Neural cell (in vitro differentiated cells): ENCODE results near the gene SLC39A13. TPM values are rescaled to one million over a fixed set of nuclear protein-coding genes. Genes with fewer than 3 reads are reported as not detected.

ENCODE experiments used
- H2AFZ ChIP-seq: fragments of 200-600, 300-800 bp; sonication (generic), shearing (Covaris generic); 2 replicates; pipeline ENCODE4 v1.6.0; 2014; ENCODE audit warnings: low read depth, mild to moderate bottlenecking, antibody characterized with exemption, low read length, moderate library complexity
- H3F3A ChIP-seq: fragments of 200-600 bp; shearing (Covaris generic); 2 replicates; pipeline ENCODE4 v1.6.1; 2016; ENCODE audit warnings: mild to moderate bottlenecking, moderate library complexity, mixed read lengths, antibody characterized with exemption, low read length; ENCODE audit not compliant: insufficient read depth, poor library complexity, severe bottlenecking
- H3K27ac ChIP-seq: fragments of 200-600, 300-800 bp; sonication (generic), shearing (Covaris generic); 2 replicates; pipeline ENCODE4 v1.5.1; 2014; ENCODE audit warnings: mild to moderate bottlenecking, low read length, moderate library complexity
- H3K27me3 ChIP-seq: fragments of 300-800, 200-600 bp; sonication (generic), shearing (Covaris generic); 2 replicates; pipeline ENCODE4 v1.6.0; 2014; ENCODE audit warnings: mild to moderate bottlenecking, low read depth, low read length, moderate library complexity; ENCODE audit not compliant: insufficient read depth
- H3K36me3 ChIP-seq: fragments of 300-800, 200-600 bp; sonication (generic), shearing (Covaris generic); 2 replicates; pipeline ENCODE4 v1.5.1; 2014; ENCODE audit warnings: mild to moderate bottlenecking, antibody characterized with exemption, low read length, moderate library complexity; ENCODE audit not compliant: insufficient read depth
- H3K4me2 ChIP-seq: fragments of 300-800, 200-600 bp; sonication (generic), shearing (Covaris generic); 2 replicates; pipeline ENCODE4 v1.6.0; 2014; ENCODE audit warnings: mild to moderate bottlenecking, low read length
- H3K4me3 ChIP-seq: fragments of 300-800, 200-600 bp; sonication (generic), shearing (Covaris generic); 2 replicates; pipeline ENCODE4 v1.5.1; 2014; ENCODE audit warnings: mild to moderate bottlenecking, low read length, moderate library complexity
- H3K79me2 ChIP-seq: fragments of 200-600 bp; shearing (Covaris generic); replicated peaks from 2 replicates; pipeline ENCODE4 v1.6.0; 2014; ENCODE audit warnings: mild to moderate bottlenecking, low read length, moderate library complexity; ENCODE audit not compliant: insufficient read depth
- H3K9ac ChIP-seq: fragments of 300-800, 200-600 bp; sonication (generic), shearing (Covaris generic); 2 replicates; pipeline ENCODE4 v1.6.1; 2016; ENCODE audit warnings: mild to moderate bottlenecking, low read length, mixed read lengths
- H3K9me2 ChIP-seq: fragments of 200-600 bp; shearing (Covaris generic); 2 replicates; pipeline ENCODE4 v1.6.1; 2016; ENCODE audit warnings: mild to moderate bottlenecking, low read length, mixed read lengths; ENCODE audit not compliant: insufficient read depth
- H3K9me3 ChIP-seq: fragments of 200-600, 300-800 bp; sonication (generic), shearing (Covaris generic); 2 replicates; pipeline ENCODE4 v1.6.1; 2016; ENCODE audit warnings: mild to moderate bottlenecking, mixed run types, low read length, moderate library complexity, mixed read lengths
- H4K20me1 ChIP-seq: fragments of 200-600 bp; shearing (Covaris generic); 2 replicates; pipeline ENCODE4 v1.6.1; 2016; ENCODE audit warnings: mild to moderate bottlenecking, mixed run types; ENCODE audit not compliant: insufficient read depth
- CTCF ChIP-seq: fragments of 450-650 bp; IDR thresholded peaks from 2 replicates; pipeline ENCODE4 v1.5.1; 2014; ENCODE audit warnings: antibody characterized with exemption, mild to moderate bottlenecking, moderate library complexity; ENCODE audit not compliant: poor library complexity, severe bottlenecking
- EP300 ChIP-seq: fragments of 450-650 bp; conservative IDR thresholded peaks from 2 replicates; pipeline ENCODE4 v1.6.1; 2014; ENCODE audit warnings: antibody characterized with exemption, mild to moderate bottlenecking, moderate library complexity; ENCODE audit not compliant: poor library complexity, severe bottlenecking
- EZH2 ChIP-seq: fragments of 200-600, 300-800 bp; shearing (Covaris generic), sonication (generic); IDR thresholded peaks from 2 replicates; pipeline ENCODE4 v1.6.1; 2014; ENCODE audit warnings: antibody characterized with exemption, low read length, borderline replicate concordance, mild to moderate bottlenecking; ENCODE audit not compliant: insufficient read depth, poor library complexity, severe bottlenecking
- MXI1 ChIP-seq: fragments of 450-650 bp; conservative IDR thresholded peaks from 2 replicates; pipeline ENCODE4 v1.6.1; 2014; ENCODE audit warnings: antibody characterized with exemption, mild to moderate bottlenecking; ENCODE audit not compliant: poor library complexity, severe bottlenecking
- POLR2AphosphoS5 ChIP-seq: IDR thresholded peaks from 2 replicates; pipeline ENCODE4 v1.6.1; 2012
- RAD21 ChIP-seq: fragments of 450-650 bp; conservative IDR thresholded peaks from 2 replicates; pipeline ENCODE4 v1.6.1; 2014; ENCODE audit warnings: antibody characterized with exemption, mild to moderate bottlenecking, moderate library complexity
- REST ChIP-seq: IDR thresholded peaks from 2 replicates; pipeline ENCODE4 v1.6.1; 2012; ENCODE audit warnings: borderline replicate concordance
- SMC3 ChIP-seq: fragments of 450-650 bp; conservative IDR thresholded peaks from 2 replicates; pipeline ENCODE4 v1.6.1; 2014; ENCODE audit warnings: antibody characterized with exemption, mild to moderate bottlenecking, moderate library complexity; ENCODE audit not compliant: poor library complexity
- TAF1 ChIP-seq: IDR thresholded peaks from 2 replicates; pipeline ENCODE4 v1.6.1; 2012; ENCODE audit warnings: low read depth
- polyA plus RNA-seq: library from polyadenylated mRNA; depleted of rRNA; stranded (reverse); fragments of >200 nt; gene quantifications from 2 replicates; pipeline ENCODE4 v1.2.3, GENCODE V29; 2014

SLC39A13 gene
- polyA plus RNA-seq, 1 donor from 2014 or later, result 48.0 TPM

DNA sequence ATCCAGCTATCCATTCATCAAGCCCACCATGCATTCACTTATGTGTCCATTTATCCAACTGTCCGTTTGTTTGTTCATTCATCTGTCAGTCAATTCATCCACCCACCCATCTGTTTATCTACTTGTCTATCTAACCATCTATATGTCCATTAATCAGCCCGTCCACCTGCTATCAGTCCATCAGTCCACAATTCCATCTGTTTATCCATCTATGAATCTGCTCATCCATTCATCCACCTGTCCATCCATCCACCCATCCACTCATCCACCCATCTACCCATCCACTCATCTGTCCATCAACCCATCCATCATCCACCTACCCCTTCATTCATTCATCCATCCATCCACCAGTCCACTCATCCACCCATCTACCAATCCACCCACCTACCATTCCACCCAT lies 29.1 kb upstream of the SLC39A13 start:
- H3K4me2 ChIP-seq, result no peak overlapping the region
- no peaks in the 10 kb centered on the region for H3K27me3 ChIP-seq
- no peaks in the 10 kb centered on the region for H3K36me3 ChIP-seq
- H3K9me3 ChIP-seq, result no peaks in the 10 kb centered on the region
- H3K9me2 ChIP-seq, result no peaks in the 10 kb centered on the region
- no peak overlapping the region for H3K4me3 ChIP-seq
- no peak overlapping the region for H3K27ac ChIP-seq
- no peaks in the 10 kb centered on the region for H3F3A ChIP-seq
- no peaks in the 10 kb centered on the region for H3K79me2 ChIP-seq
- TF ChIP-seq CTCF (no peak), REST (no peak), MXI1 (no peak), RAD21 (no peak), EP300 (no peak), EZH2 (no peak), SMC3 (no peak), POLR2AphosphoS5 (no peak), TAF1 (no peak)
- H4K20me1 ChIP-seq, result no peaks in the 10 kb centered on the region
- no peak overlapping the region for H2AFZ ChIP-seq
- no peak overlapping the region for H3K9ac ChIP-seq

- Histone ChIP-seq H3K9me3 (no peaks in the 10 kb centered on the region), H3K36me3 (no peaks in the 10 kb centered on the region), H3K27ac (no peak overlapping the region), H3K27me3 (no peaks in the 10 kb centered on the region), H3K9ac (no peak overlapping the region), H3F3A (no peaks in the 10 kb centered on the region), H3K4me2 (no peak overlapping the region), H3K4me3 (no peak overlapping the region), H2AFZ (no peak overlapping the region), H3K9me2 (no peaks in the 10 kb centered on the region), H3K79me2 (no peaks in the 10 kb centered on the region), H4K20me1 (no peaks in the 10 kb centered on the region)
- TF ChIP-seq EZH2, result no peak
- no peak for TF ChIP-seq REST
- TF ChIP-seq SMC3, result no peak
- TF ChIP-seq POLR2AphosphoS5, result no peak
- no peak for TF ChIP-seq TAF1
- TF ChIP-seq RAD21, result no peak
- no peak for TF ChIP-seq MXI1
- TF ChIP-seq EP300, result no peak
- no peak for TF ChIP-seq CTCF
These were observed 28.3 kb upstream of the SLC39A13 start for GRCh38 chr11:47380078-47380477.
